GM18520 (cell line): Measurements from ENCODE around the gene BORCS5.
"Not testable (repeated sequence)": the region's sequence is repeated elsewhere in the genome, so short reads cannot be mapped to it uniquely, and the experiment has no call there.

Source experiments
- ATAC-seq: cut with Tn5 transposase; IDR thresholded peaks from one replicate; pipeline ENCODE4 v1.9.1; 2021; ENCODE audit not compliant: unreplicated experiment

Gene BORCS5

GRCh38 chr12:12392413-12392812 lies 35.5 kb downstream of the BORCS5 start:
- ATAC-seq = no peak

DNA sequence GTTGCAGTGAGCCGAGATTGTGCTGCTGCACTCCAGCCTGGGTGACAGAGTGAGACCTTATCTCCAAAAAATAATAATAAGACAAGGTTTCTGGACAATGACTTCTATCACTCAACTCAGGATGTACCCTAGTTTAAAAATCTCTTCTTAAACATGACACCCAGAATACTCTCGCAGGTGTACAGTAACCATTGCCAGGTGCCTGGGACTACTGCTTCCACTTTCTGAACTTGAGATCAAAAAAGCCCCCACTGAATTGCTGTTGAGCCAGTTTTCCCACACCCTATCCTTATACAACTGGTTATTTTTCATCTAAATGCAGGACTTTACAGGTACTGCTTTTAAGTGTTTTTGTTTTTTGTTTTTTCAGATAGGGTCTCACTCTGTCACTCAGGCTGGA lies 36.3 kb downstream of the BORCS5 start:
- ATAC-seq = no peak

- no peak for ATAC-seq
These were observed 39.8 kb downstream of the BORCS5 start for GRCh38 chr12:12396694-12397093.

DNA sequence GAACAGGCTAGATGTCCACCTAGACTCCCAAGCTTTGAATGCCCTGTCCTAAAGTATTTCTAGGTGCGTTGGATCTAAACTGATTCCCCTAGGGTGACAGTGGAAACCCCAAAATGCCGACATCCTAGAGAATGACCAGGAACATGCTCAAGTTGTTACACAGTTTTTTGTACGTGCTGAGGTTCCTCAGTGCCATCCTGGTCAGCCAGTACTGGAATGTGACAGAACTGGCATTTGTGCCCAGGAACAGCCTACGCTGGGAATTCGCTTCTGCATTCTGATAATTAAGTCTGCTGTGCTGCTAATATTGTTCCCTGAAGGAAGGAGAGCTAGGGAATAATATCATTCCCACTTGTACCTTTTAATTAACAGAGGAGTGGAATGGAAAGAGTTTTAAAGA lies 40.3 kb downstream of the BORCS5 start:
- no peak for ATAC-seq

DNA sequence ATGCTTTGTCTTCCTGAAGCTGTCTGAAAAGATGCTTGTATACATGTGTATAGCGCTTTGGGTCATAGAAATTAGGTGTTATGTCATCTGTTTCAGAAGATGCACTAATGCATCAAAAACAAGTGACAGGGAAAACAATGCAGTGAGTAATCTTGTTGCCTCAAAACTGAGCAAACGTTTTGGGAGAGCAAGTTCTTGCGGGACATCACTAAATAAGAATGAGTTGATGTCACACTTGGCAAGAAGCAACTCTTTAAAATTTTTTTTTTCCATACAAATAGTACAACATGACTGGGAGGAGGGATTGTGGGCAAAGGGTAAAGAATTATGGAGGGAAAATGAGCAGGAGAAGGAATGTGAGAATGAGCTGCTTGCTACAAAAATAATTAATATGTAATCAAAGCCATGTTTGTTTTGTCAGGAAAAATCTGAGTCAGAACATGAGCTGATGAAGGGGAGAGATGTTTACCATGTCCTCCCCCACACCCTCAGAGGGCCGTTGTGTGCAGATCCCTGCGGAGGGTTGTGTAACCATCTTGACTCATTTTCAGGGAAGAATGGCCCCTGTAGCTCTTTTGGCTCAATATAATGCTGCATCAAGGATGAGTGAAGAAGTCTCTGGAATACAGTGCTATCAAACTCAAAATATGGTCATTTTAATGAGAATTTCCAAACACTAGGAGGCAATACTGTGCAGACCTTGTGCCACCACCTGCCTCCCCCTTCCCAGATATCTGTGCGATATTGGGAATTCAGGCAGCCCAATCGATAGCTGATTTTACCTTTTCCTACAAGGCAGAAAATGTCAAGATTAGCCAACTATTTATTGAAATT lies 41.4 kb downstream of the BORCS5 start:
- no peak for ATAC-seq

GRCh38 chr12:12399161-12399560 lies 42.3 kb downstream of the BORCS5 start:
- ATAC-seq = no peak

DNA sequence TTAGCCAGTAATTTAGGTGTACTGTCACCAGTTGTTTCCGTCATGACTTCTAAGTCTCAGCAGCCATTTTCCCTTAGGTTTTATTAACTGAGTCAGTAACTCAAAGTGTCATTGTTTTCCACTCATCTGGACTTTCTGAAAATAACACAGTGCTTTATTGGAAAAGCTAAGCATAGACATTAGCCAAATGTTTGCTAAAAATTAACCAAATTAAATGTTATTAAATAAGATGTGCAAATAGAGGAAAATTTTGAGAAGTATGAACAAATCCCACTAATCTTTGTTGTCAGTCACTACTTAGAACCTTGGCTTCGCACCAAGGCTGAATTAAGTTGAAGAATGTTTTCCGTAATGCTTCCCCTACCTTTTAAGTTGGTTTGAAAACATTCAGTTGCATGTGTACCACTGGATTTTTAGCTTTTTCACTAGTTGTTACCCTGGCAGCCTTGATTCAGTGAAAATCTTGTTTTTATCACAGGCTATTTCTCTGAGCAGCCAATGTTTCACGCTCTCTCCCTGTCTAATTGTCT lies 43.0 kb downstream of the BORCS5 start:
- no peak for ATAC-seq

- ATAC-seq = no peak
These were observed 43.9 kb downstream of the BORCS5 start for GRCh38 chr12:12400793-12401192.

DNA sequence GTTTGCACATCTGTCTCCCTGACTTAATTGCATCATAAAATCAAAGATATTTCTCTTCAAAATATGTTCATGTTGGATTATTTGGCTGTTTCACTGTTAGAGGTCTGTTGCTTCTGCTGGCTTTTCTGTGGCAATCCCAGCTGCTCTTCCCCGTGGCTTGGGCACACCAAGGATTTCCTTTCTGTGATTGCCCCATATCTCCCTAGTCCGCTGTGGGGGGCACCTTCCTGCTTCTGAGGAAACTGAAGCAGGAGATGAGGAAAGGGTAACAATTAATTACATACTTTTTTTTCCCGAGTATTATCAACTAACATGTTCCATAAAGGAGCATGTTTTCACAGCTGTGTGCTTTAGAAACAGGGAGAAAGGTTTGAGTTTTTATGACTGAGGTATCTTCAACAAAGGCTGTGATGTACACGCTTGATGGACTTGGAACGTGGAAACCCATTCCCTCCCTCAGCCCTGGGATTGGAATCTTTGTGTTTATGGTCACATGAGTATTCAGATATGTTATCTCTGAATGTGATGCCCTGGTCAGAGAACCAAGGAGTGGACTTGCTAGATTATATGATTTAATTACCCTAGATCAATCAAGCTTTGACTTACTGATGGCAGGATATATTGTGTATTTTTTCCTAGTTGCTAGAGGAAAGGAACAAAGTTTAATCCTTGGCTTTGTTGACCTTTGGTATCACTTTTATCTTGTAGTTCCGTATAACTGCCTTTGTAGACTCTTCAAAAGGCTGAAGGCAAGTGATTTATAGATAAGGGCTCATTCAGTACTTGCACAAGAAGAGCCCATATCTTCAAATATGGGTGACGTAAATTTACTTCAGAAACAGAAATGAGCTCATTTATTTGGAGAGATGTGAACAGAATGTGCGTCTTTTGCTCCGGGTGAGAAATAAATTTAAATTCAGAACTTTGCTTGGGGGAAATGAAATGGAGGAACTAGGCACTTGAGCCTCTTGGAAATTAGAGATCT lies 46.7 kb downstream of the BORCS5 start:
- no peak for ATAC-seq

- ATAC-seq = no peak
These were observed 47.4 kb downstream of the BORCS5 start for GRCh38 chr12:12404297-12404696.

GRCh38 chr12:12405882-12406281 lies 49.0 kb downstream of the BORCS5 start:
- no peak for ATAC-seq

DNA sequence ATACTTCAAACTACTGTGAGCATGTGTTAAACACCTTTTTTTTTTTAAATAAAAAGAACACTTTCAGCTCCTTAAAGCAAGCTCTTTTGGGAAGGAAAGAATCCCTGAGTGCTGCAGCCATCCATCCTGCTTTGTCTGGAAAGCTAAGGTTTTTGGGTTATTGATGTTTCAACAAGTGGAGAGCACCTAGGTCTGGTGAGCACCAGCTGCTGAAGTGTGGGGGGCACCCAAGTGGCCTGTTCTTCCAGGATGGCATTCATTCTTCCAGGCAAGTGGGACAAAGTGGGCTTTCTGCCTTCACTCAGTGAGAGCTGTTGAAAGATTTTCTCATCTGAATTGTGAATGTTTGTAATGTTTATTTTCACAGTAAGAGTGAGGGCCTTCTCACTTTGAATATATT lies 49.9 kb downstream of the BORCS5 start:
- ATAC-seq = no peak

GRCh38 chr12:12408265-12408690 lies 51.4 kb downstream of the BORCS5 start:
- ATAC-seq = no peak

- not testable (repeated sequence) for ATAC-seq
These were observed 52.5 kb downstream of the BORCS5 start for GRCh38 chr12:12409337-12409736.

DNA sequence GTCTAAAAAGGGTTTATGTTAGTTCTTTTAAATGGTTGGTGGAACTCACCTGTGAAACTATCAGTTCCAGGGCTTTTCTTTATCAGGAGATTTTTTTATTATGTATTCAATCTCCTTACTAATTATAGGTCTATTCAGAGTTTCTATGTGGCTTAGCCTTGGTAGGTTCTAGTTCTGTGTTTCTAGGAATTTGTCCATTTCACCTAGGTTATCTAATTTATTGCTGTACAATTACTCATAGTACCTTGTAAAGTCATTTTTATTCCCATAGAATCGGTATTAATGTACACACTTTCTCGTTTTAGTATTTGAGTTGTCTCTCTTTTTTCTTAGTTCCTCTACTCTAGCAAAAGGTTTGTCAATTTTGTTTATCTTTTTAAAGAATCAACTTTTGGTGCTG lies 59.0 kb downstream of the BORCS5 start:
- no peak for ATAC-seq

- ATAC-seq = not testable (repeated sequence)
These were observed 62.3 kb downstream of the BORCS5 start for GRCh38 chr12:12419165-12419564.

- no peak for ATAC-seq
These were observed 66.5 kb downstream of the BORCS5 start for GRCh38 chr12:12423367-12423766.

DNA sequence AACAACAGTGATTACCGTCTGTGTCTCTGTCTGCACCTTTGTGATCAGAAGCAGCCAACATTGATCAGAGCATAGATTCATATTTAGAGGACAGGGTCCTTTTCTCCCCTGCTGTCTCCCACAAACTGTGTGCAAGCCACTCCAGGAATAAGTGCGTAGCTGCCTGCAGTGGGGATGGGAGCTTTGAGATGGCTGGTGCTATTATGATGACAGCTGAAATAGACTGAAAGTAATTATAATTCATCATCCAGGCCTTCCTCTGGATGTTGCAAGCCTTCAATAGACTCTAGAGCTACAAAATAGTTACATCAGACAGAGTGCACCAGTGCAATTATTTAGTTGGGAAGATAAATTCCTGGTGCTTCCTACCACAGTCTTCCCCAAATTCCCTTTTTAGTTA lies 68.1 kb downstream of the BORCS5 start:
- no peak for ATAC-seq

DNA sequence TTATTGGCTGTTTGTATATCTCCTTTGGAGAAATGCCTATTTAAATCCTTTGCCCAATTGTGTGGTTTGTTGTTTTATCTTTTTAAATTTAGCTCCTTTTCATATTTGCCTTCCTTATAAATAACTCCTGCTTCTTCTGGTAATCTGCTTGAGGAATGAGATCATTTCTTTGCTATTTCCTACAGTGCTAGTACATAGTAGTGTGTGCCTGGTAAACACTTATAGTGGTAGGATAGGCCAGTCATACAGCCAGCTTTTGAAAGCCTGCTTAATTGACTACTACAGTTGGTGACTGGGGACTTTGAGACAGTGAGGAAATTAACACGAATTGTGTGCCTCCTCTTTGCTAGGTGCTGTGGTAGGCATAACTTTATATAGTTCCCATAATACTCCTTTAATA lies 68.7 kb downstream of the BORCS5 start:
- no peak for ATAC-seq

DNA sequence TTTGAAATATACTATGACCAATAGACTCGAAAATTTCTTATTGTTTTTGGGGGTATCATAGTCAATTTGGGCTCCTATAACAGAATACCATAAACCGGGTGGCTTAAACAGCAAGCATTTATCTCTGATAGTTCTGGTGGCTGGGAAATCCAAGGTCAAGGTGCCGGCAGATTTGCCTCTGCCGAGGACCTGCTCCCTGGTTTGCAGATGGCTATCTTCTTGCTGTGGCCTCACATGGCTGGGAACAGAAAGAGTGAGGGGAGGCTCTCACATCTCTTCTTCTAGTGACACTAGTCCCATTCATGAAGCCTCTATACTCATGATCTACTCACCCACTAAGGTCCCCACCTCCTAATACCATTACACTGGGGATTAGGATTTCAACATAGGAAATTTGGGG lies 70.7 kb downstream of the BORCS5 start:
- ATAC-seq = no peak

- ATAC-seq = no peak
These were observed 71.2 kb downstream of the BORCS5 start for GRCh38 chr12:12428047-12428446.
